ENCODE measurements around the gene FBXL14.

The FBXL14 gene

DNA sequence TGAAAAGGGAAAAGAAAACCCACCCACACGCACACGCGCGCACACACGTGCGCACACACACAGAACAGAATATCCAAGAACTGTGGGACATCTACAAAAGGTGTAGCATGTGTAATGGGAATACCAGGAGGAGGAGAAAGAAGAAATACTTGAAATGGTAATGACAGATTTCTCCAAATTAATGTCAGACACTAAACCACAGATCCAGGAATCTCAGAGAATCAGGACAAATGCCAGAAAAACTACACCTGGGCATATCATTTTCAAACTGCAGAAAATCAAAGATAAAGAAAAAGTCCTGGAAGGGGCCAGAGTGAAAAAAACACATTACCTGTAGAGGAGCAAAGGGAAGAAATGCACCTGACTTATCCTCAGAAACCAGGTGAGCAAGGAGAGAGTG lies 26.5 kb downstream of the FBXL14 start:
- H3K79me2 ChIP-seq, result peaks cover 32% of the 10 kb centered on the region
- no peaks in the 10 kb centered on the region for H3K9me3 ChIP-seq (ENCODE audit: control insufficient read depth, low read length)
- H2AFZ ChIP-seq, result no peak overlapping the region
- no peak overlapping the region for H3K27ac ChIP-seq
- TF ChIP-seq, protein P1, sequence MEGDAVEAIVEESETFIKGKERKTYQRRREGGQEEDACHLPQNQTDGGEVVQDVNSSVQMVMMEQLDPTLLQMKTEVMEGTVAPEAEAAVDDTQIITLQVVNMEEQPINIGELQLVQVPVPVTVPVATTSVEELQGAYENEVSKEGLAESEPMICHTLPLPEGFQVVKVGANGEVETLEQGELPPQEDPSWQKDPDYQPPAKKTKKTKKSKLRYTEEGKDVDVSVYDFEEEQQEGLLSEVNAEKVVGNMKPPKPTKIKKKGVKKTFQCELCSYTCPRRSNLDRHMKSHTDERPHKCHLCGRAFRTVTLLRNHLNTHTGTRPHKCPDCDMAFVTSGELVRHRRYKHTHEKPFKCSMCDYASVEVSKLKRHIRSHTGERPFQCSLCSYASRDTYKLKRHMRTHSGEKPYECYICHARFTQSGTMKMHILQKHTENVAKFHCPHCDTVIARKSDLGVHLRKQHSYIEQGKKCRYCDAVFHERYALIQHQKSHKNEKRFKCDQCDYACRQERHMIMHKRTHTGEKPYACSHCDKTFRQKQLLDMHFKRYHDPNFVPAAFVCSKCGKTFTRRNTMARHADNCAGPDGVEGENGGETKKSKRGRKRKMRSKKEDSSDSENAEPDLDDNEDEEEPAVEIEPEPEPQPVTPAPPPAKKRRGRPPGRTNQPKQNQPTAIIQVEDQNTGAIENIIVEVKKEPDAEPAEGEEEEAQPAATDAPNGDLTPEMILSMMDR (IDR thresholded peaks at IDR 0.05), result no peak
- H3K9ac ChIP-seq, result no peak overlapping the region
- no peak overlapping the region for H3K4me2 ChIP-seq (ENCODE audit: low read length)
- peaks cover 15% of the 10 kb centered on the region for H3K4me1 ChIP-seq
- no peaks in the 10 kb centered on the region for H3K27me3 ChIP-seq (ENCODE audit: control insufficient read depth, insufficient read depth, low read length)
- H3K36me3 ChIP-seq (ENCODE audit: control insufficient read depth, insufficient read depth, low read length), result no peaks in the 10 kb centered on the region
- no peak overlapping the region for H3K4me3 ChIP-seq (ENCODE audit: low read depth, low read length)

DNA sequence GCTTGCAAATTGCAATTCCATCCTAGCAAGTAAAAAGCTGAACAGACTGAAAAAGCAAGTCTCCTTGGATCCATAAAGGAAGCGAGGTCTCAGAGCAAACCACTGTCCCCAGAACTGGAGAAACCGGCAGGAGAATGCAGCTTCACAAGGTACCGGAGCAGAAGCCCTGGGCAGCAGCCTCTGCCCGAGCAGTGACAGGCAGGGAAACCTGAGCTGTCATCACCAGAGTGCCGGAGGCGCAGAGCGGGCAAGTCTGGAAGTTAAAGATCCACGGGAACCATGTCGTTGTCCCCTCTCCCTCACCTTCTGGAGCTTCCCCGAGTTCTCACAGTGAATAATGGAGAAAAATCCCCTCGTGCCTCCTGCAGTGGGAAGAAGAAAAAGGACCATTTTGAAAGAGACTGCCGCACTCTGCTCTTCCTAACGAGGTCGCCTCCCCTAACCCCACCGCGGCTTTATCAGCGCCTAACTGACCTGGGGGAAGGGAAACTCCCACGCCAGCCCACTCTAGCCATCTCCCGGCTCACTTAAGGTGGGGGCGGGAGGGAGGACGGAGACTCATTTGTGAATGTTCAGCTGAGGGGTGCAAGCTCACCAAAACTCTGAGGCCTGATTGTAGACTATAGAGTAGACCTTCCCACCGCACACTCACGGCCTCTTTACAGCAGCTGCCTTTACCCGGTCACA lies 27.8 kb downstream of the FBXL14 start:
- Histone ChIP-seq H3K36me3 (ENCODE audit: control insufficient read depth, insufficient read depth, low read length) (no peaks in the 10 kb centered on the region), H2AFZ (no peak overlapping the region), H3K79me2 (peaks cover 23% of the 10 kb centered on the region), H3K27ac (no peak overlapping the region), H3K4me2 (ENCODE audit: low read length) (no peak overlapping the region), H3K9me3 (ENCODE audit: control insufficient read depth, low read length) (no peaks in the 10 kb centered on the region), H3K4me1 (peaks cover 15% of the 10 kb centered on the region), H3K9ac (no peak overlapping the region), H3K4me3 (ENCODE audit: low read depth, low read length) (no peak overlapping the region), H3K27me3 (ENCODE audit: control insufficient read depth, insufficient read depth, low read length) (no peaks in the 10 kb centered on the region)
- TF ChIP-seq, protein P1 (IDR thresholded peaks at IDR 0.05), result no peak

DNA sequence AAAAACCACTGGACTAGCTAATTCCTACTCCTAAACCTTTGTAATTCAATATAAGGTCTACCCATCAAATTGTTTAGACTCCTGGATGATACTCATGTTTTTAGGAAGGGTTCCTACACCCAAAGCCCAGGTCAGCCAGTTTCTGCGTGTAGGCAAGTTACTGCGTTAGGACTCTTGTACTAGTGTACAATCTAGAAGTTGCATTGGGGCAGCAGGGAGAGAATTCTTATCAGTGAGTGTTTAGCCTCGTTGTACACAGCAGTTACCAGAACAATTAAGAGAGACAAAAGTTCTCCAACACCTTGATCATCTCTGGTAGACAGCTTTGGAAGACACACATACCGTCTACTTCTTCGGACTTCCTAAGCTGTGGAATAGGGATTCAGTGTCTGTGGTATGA lies 29.2 kb downstream of the FBXL14 start:
- H3K9me3 ChIP-seq (ENCODE audit: control insufficient read depth, low read length), result no peaks in the 10 kb centered on the region
- no peak overlapping the region for H3K9ac ChIP-seq
- peaks cover 19% of the 10 kb centered on the region for H3K4me1 ChIP-seq
- H3K4me3 ChIP-seq (ENCODE audit: low read depth, low read length), result no peak overlapping the region
- H3K36me3 ChIP-seq (ENCODE audit: control insufficient read depth, insufficient read depth, low read length), result no peaks in the 10 kb centered on the region
- H3K27me3 ChIP-seq (ENCODE audit: control insufficient read depth, insufficient read depth, low read length), result no peaks in the 10 kb centered on the region
- no peak overlapping the region for H3K4me2 ChIP-seq (ENCODE audit: low read length)
- TF ChIP-seq, protein P1 (IDR thresholded peaks at IDR 0.05), result no peak
- H2AFZ ChIP-seq, result no peak overlapping the region
- H3K79me2 ChIP-seq, result peaks cover 16% of the 10 kb centered on the region
- H3K27ac ChIP-seq, result no peak overlapping the region

DNA sequence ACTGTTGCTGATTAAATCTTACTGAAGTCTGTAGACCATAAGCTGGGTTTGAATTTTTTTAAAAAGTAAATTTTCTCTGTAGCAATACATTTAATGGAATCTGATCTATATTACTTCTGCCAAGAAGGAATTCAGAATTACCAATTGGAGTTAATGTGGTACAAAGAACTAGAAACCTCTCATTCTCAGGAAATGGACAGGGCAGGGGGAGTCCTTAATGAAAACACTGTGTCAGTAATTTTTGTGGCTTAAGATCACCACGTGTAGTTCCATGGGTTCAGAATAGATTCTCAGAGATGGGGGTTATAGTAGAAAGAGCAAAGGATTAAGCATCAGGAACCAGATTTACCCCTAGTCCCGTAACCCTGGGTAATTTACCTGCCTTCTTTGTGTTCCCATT lies 30.3 kb downstream of the FBXL14 start:
- Histone ChIP-seq H2AFZ (no peak overlapping the region), H3K9ac (no peak overlapping the region), H3K79me2 (peaks cover 9% of the 10 kb centered on the region), H3K36me3 (ENCODE audit: control insufficient read depth, insufficient read depth, low read length) (no peaks in the 10 kb centered on the region), H3K9me3 (ENCODE audit: control insufficient read depth, low read length) (no peaks in the 10 kb centered on the region), H3K27ac (no peak overlapping the region), H3K4me1 (peaks cover 19% of the 10 kb centered on the region), H3K4me2 (ENCODE audit: low read length) (no peak overlapping the region), H3K27me3 (ENCODE audit: control insufficient read depth, insufficient read depth, low read length) (no peaks in the 10 kb centered on the region), H3K4me3 (ENCODE audit: low read depth, low read length) (no peak overlapping the region)
- TF ChIP-seq, protein P1 (IDR thresholded peaks at IDR 0.05), result no peak

DNA sequence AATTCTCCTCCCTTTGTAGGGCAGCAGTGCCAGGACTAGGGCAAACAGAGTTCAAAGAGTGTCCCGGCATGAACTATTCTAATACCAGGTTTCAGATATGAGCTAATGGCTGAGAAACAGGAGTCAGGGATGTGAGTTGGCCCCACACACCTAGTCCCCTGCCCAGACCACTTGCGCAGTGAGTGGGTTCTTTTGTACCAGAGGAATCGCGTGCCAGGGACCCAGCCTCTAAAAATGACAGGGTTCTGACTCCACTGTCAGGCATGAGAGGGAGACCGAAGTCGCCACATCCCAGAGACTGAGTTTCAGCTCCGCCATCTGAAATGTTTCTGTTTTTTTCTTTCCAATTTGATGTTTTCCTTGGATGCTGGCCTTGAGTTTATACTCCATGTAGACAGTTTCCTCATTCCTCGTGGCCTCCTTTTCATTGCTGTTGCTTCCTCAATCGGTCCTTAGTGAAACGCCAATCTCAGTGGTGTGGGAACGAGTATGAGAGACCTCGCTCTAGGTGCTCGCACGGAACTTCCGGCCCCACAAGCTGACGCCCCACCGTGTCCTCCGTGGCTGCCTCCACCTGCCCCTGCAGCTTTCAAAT lies 31.5 kb downstream of the FBXL14 start:
- TF ChIP-seq, protein P1 (IDR thresholded peaks at IDR 0.05), result no peak
- Histone ChIP-seq H3K9ac (no peak overlapping the region), H3K36me3 (ENCODE audit: control insufficient read depth, insufficient read depth, low read length) (no peaks in the 10 kb centered on the region), H3K4me1 (peaks cover 19% of the 10 kb centered on the region), H3K27me3 (ENCODE audit: control insufficient read depth, insufficient read depth, low read length) (no peaks in the 10 kb centered on the region), H3K4me3 (ENCODE audit: low read depth, low read length) (no peak overlapping the region), H3K27ac (no peak overlapping the region), H3K9me3 (ENCODE audit: control insufficient read depth, low read length) (no peaks in the 10 kb centered on the region), H3K79me2 (peaks cover 8% of the 10 kb centered on the region), H3K4me2 (ENCODE audit: low read length) (no peak overlapping the region), H2AFZ (peak overlapping the region; percentile 1)

Measured in parathyroid adenoma (tissue), 2 donors.